Measurements from ENCODE around the gene IGFL2.

DNA sequence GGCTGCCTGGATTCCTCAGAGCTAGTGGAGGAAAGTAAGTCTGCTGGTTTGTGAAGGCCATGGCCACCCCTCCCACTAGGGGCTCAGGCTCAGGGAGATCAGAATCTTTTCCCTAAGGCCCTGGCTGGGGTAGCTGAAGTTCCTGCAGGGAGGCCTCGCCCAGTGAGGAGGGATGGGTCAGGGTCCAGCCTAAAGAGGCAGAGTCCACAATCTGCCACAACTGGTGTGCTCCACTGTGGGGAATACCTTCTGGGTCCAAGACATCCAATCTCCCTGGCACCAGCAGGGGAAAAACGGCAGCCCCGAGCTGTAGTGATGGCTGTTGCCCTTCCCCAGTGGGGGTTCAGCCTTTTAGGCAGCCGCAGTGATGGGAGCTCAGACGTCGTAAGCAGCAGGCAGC is 46.7 kb upstream of the IGFL2 start:
- TF ChIP-seq, protein P1, sequence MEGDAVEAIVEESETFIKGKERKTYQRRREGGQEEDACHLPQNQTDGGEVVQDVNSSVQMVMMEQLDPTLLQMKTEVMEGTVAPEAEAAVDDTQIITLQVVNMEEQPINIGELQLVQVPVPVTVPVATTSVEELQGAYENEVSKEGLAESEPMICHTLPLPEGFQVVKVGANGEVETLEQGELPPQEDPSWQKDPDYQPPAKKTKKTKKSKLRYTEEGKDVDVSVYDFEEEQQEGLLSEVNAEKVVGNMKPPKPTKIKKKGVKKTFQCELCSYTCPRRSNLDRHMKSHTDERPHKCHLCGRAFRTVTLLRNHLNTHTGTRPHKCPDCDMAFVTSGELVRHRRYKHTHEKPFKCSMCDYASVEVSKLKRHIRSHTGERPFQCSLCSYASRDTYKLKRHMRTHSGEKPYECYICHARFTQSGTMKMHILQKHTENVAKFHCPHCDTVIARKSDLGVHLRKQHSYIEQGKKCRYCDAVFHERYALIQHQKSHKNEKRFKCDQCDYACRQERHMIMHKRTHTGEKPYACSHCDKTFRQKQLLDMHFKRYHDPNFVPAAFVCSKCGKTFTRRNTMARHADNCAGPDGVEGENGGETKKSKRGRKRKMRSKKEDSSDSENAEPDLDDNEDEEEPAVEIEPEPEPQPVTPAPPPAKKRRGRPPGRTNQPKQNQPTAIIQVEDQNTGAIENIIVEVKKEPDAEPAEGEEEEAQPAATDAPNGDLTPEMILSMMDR (IDR thresholded peaks at IDR 0.05) = no peak
- no peak for TF ChIP-seq POLR2A (IDR thresholded peaks at IDR 0.05)
